Activated effector memory CD4-positive, alpha-beta T cell treated with anti-CD3 and anti-CD28 coated beads, Interleukin-2, amount 50 U/mL, for 16 hours (primary cell): ENCODE results near the gene PTBP3.
A peak's percentile ranks its signal among the peaks of the same experiment; 100 is the strongest.

ENCODE experiments used
- DNase-seq: peaks from one replicate; pipeline ENCODE4 v3.0.0-alpha.2; 2020

PTBP3 gene

DNA sequence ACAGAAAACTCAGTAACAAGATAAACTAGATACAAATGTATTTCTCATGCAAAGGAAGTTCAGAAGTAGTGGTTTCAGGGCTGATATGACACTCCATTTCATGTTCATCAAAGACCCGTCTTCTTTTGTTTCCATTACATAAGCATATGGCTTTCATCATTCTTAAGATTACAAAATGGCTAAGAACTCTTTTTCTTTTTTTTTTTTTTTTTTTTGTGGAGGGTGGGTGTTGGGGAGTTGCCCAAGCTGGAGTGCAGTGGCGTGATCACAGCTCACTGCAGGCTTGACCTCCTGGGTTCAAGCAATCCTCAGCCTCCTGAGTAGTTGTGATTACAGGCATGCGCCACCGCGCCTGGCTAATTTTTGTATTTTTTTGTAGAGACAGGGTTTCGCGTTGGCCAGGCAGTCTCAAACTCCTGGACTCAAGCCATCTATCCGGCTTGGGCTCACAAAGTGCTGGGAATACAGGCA lies 22.0 kb upstream of the PTBP3 start:
- DNase-seq = no peak

DNA sequence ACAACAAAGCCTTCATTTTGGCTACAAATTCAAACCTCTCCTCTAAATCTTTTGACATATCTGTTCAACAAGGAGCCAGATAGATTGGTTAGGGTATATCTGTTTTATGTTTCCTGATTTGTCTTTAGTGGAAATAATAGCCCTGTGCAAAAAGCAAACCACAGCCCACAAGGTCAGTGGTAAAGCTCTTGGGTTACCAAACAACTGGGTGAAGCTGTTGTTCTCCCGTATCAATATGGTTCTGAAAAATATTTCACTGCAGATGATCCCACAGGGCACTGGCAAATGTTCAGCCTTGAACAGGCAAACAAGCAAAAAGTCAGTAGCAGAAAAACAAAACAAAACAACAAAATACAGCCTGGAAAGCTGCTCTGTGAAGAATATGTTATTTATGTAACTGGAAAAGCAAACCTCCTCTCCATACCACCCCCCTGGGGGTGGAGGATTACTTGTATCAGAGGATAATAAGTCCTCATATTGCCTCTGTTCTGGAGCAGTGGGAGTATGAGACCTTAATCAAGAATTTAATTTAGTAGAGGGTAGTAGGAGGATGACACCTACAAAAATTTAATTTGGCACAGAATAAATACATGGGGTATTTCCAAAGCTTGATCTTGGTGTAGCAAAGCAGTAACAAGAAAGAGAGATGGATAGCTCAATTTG lies 20.8 kb upstream of the PTBP3 start:
- DNase-seq = no peak

DNA sequence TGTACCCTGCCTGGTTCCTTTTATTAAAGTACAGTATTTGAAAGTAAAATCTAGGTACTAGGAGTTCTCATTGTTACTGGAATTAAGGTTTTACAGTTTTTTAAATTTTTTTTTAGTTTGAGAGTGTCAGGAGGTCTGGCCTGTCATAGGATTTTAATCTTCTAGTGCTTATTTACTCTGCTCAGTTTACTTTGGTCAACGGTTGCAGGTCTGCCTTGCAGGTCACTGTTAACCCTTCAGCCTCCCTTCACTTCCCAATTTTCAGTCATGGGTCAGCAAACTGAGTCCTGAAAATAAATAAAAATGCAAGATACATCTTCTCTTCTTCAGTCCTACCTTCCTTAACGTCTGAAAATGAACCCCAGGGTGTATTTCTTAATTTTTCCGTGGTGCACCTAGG lies 18.8 kb upstream of the PTBP3 start:
- DNase-seq = no peak

GRCh38 chr9:112351184-112351583 lies 17.8 kb upstream of the PTBP3 start:
- DNase-seq = no peak

DNA sequence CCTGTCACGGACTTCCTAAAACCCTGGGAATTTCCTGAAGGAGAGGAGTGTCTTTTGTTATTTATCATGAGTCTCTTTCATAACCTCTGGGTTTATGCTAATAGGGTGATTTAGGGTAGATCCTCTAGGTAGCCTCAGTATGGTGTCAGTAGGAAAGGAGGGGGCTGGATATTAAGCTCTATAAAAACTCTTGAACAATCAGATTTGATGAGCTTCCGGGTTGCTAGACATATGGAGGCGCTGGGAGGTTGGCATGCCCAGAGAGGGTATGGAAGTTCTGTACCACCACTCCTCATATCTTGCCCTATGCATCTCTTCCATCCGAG lies 15.6 kb upstream of the PTBP3 start:
- DNase-seq = no peak

DNA sequence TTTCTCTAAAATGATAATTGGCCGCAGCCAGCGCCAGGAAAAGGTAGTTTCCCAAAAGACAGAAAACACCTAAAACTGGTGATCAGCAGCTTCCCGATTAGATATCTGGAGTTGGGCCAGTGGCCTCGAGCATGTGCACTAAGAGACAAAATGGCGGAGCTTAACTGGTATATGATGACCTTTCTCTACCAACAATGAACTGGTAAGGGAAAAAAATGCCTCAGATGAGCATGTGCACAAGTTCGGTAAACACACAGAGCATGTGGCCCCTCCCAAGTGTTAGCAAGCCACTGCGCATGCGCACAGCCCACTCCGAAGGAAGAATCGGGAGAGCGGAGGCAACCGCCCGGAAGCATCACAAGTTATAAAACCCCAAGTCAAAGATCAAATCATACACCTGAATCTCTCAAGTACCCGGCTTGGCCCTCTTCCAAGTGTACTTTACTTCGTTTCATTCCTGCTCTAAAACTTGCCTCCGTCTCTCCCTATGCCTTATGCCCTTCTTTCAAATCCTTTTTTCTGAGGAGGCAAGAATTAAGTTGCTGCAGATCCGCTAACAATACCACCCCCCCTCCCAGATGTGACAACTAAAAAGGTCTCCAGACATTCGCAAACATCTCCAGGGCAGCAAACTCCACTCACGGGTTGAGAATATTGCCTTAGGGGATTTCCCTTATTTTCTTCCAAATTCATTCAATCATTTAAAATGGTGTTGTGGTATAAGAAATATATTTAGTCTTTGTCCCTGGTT lies 15.0 kb upstream of the PTBP3 start:
- DNase-seq = peak; percentile 89

GRCh38 chr9:112341730-112342129 lies 8.3 kb upstream of the PTBP3 start:
- no peak for DNase-seq

DNA sequence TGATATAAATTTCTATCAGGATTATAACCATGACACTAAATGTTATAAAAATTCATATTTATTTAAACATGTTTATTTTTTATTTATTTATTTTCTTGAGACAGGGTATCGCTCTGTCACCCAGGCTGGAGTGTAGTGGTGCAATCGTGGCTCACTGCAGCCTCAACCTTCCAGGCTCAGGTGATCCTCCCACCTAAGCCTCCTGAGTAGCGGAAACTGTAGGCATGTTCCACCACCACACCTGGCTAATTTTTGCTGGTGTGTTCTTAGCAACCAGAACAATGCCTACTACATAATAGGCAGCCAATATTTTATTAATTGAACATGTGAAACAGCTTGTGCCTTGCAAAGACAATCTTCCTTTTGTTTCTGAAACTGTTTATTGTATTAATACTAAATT lies 6.5 kb upstream of the PTBP3 start:
- no peak for DNase-seq

- no peak for DNase-seq
Measured at GRCh38 chr9:112338561-112338960, 5.1 kb upstream of the PTBP3 start.

DNA sequence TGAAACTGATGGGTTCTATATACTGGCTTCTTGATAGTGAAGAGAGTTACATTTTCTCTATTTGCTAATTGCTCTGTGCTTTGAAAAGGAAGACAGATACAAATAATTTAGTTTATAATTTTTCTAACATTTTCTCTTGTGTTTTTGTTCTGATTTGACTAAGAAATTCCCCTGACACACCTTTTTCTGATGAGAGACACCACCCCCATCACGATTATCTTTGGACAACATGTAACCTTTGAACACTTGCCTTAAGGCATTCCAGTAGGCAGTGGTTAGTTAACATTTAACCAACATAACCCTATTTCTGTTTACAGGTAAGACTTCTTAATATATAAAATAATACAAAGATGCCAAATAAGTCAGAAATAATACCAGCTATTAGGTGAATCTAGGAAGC lies 4.1 kb upstream of the PTBP3 start:
- no peak for DNase-seq

- peak; percentile 79 for DNase-seq
Measured at GRCh38 chr9:112334432-112334841, 1.0 kb upstream of the PTBP3 start.

DNA sequence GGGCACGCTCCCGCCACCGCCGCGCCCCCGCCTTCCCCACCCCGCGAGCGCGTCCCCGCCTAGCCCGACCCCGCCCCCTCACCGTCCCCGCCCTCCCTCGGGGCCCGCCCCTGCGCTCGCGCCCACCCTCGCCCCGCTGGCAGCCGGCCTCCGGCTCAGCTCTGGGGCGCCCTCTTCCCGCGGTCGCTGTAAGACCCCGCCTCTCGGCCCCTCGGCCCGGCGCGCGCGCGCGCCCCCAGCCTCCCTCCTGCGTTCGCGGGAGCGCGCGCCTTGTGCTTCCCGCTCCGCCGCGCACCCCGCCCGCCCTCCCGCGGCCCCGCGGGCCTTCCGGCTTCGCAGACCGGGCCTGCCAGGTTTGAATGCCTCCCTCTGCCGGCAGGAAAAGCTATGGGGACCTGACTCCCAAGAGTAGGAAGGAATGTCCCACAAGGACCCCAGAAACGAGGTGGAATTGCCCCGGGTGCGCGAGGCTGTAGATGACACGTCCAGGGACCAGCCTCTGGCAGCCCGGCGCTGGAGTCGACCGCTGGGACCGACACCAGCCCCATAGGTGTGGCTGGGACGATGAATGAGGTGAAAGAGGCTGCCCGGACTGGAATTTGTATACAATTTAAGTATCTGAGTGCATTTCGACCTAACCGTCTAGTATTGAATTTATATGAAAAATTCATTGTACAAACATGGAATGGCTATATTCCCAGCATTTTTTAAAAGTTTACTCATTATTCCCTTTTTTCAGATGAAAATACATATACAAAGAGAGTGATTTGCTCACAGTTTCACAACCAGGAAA lies 416 bp upstream of the PTBP3 start:
- peak; percentile 97 for DNase-seq

- DNase-seq = no peak
Measured at GRCh38 chr9:112332674-112332976, 794 bp downstream of the PTBP3 start.

- DNase-seq = no peak
Measured at GRCh38 chr9:112332214-112332613, 1.2 kb downstream of the PTBP3 start.

DNA sequence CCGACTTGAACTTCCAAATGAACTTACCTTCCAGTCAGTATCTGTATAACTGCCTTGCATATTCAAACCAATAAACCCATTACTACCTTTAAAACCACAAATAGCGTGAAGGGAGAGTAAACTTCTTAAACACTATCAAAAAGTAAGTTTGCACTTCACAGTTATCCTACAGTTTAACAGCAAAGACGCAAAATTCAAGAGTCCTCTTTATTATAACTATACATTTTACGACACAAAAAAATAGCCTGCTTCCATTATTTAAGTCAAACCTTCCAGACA lies 1.8 kb downstream of the PTBP3 start:
- DNase-seq = no peak

GRCh38 chr9:112328545-112328944 lies 4.9 kb downstream of the PTBP3 start:
- DNase-seq = no peak

- no peak for DNase-seq
Measured at GRCh38 chr9:112327718-112328450, 5.5 kb downstream of the PTBP3 start.

- DNase-seq = no peak
Measured at GRCh38 chr9:112326194-112326593, 7.2 kb downstream of the PTBP3 start.

- no peak for DNase-seq
Measured at GRCh38 chr9:112325600-112325999, 7.8 kb downstream of the PTBP3 start.

GRCh38 chr9:112325127-112325526 lies 8.3 kb downstream of the PTBP3 start:
- DNase-seq = no peak

GRCh38 chr9:112323378-112323854 lies 10.0 kb downstream of the PTBP3 start:
- no peak for DNase-seq

DNA sequence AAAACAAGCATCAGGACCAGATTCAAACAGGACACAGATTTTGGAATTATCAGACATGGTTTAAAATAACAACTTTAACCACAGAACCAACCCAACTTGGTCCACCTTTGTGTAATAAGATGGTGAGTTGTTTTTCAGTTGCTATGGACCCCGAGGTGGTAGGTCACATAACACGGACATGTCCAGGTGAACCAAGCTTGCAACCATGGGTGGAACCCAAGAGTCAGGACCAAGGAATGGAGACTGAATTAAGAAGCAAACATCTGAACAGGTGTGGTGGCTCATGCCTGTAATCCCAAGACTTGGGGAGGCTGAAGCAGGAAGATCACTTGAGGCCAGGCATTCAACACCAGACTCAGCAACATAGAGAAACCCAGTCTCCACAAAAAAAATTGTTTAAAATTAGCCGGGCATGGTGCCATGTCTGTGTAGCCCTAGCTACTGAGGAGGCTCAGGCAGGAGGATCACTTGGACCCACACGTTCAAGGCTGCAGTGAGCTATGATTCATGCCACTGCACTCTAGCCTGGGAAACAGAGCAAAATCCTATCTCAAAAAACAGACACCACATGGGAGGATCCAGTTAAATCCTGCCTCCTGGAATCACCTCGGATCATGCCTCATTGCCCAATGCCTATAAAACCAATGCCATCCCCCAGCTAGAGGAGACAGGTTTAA lies 10.6 kb downstream of the PTBP3 start:
- no peak for DNase-seq
